ENCODE data around the gene IQSEC3. TPM values are rescaled to one million over a fixed set of nuclear protein-coding genes. Genes with fewer than 3 reads are reported as not detected.
"Not testable (repeated sequence)": the region's sequence is repeated elsewhere in the genome, so short reads cannot be mapped to it uniquely, and the experiment has no call there.

IQSEC3 gene
- 0.25 and 0.44 TPM in 2 replicates for total RNA-seq

GRCh38 chr12:66428-66781, at the start of gene IQSEC3:
Gene IQSEC3, plus strand, starts transcription at chr12:66767. Its CDS starts 116 bp downstream, at chr12:66883.
- intact Hi-C loops (cut with micrococcal nuclease); H3K27ac Mint-ChIP-seq; H3K4me3 Mint-ChIP-seq (ENCODE audit: low read depth); H3K9me3 Mint-ChIP-seq; DNase-seq (ENCODE audit: low spot score); H3K4me1 Mint-ChIP-seq (ENCODE audit: low read depth); H3K36me3 Mint-ChIP-seq (ENCODE audit: low read depth); H3K27me3 Mint-ChIP-seq (ENCODE audit: low read depth): not testable (repeated sequence)

GRCh38 chr12:17370-18340, 48.9 kb upstream of the IQSEC3 start:
- DNase-seq (ENCODE audit: low spot score); intact Hi-C loops (cut with micrococcal nuclease): not testable (repeated sequence)

GRCh38 chr12:18821-19567, 47.6 kb upstream of the IQSEC3 start:
- H3K4me3 Mint-ChIP-seq (ENCODE audit: low read depth); H3K9me3 Mint-ChIP-seq; H3K27me3 Mint-ChIP-seq (ENCODE audit: low read depth); DNase-seq (ENCODE audit: low spot score); H3K27ac Mint-ChIP-seq; intact Hi-C loops (cut with micrococcal nuclease): not testable (repeated sequence)
- peaks cover 22% of the 10 kb centered on the region for H3K36me3 Mint-ChIP-seq (ENCODE audit: low read depth)
- H3K4me1 Mint-ChIP-seq (ENCODE audit: low read depth): peaks cover 11% of the 10 kb centered on the region

More at GRCh38 chr12:17370-18340, 48.9 kb upstream of the IQSEC3 start:
- not testable (repeated sequence) for H3K4me3 Mint-ChIP-seq (ENCODE audit: low read depth); H3K27me3 Mint-ChIP-seq (ENCODE audit: low read depth); H3K27ac Mint-ChIP-seq; H3K9me3 Mint-ChIP-seq
- Mint-ChIP-seq H3K36me3 (ENCODE audit: low read depth) (peaks cover 21% of the 10 kb centered on the region), H3K4me1 (ENCODE audit: low read depth) (peaks cover 11% of the 10 kb centered on the region)

- H3K27me3 Mint-ChIP-seq (ENCODE audit: low read depth); H3K4me3 Mint-ChIP-seq (ENCODE audit: low read depth); H3K27ac Mint-ChIP-seq; DNase-seq (ENCODE audit: low spot score); intact Hi-C loops (cut with micrococcal nuclease); H3K9me3 Mint-ChIP-seq: not testable (repeated sequence)
- H3K36me3 Mint-ChIP-seq (ENCODE audit: low read depth): peaks cover 22% of the 10 kb centered on the region
- peaks cover 11% of the 10 kb centered on the region for H3K4me1 Mint-ChIP-seq (ENCODE audit: low read depth)
These were observed 46.7 kb upstream of the IQSEC3 start for GRCh38 chr12:19906-20305.

GRCh38 chr12:20757-21156, 45.8 kb upstream of the IQSEC3 start:
- no peaks in the 10 kb centered on the region for H3K9me3 Mint-ChIP-seq
- no peak overlapping the region for H3K4me3 Mint-ChIP-seq (ENCODE audit: low read depth)
- H3K4me1 Mint-ChIP-seq (ENCODE audit: low read depth): peaks cover 11% of the 10 kb centered on the region
- no peak for DNase-seq (ENCODE audit: low spot score)
- H3K27me3 Mint-ChIP-seq (ENCODE audit: low read depth): no peaks in the 10 kb centered on the region
- intact Hi-C loops (cut with micrococcal nuclease): no loop called here
- H3K36me3 Mint-ChIP-seq (ENCODE audit: low read depth): peaks cover 22% of the 10 kb centered on the region
- no peak overlapping the region for H3K27ac Mint-ChIP-seq

GRCh38 chr12:21301-22189, 45.0 kb upstream of the IQSEC3 start:
- peak overlapping the region; percentile 4 for H3K27ac Mint-ChIP-seq
- H3K27me3 Mint-ChIP-seq (ENCODE audit: low read depth): no peaks in the 10 kb centered on the region
- intact Hi-C loops (cut with micrococcal nuclease): no loop called here
- no peaks in the 10 kb centered on the region for H3K9me3 Mint-ChIP-seq
- H3K4me3 Mint-ChIP-seq (ENCODE audit: low read depth): no peak overlapping the region
- peaks cover 22% of the 10 kb centered on the region for H3K36me3 Mint-ChIP-seq (ENCODE audit: low read depth)
- no peak for DNase-seq (ENCODE audit: low spot score)
- H3K4me1 Mint-ChIP-seq (ENCODE audit: low read depth): peaks cover 11% of the 10 kb centered on the region

GRCh38 chr12:22190-22529, 44.4 kb upstream of the IQSEC3 start:
- H3K36me3 Mint-ChIP-seq (ENCODE audit: low read depth): peaks cover 22% of the 10 kb centered on the region
- peak overlapping the region; percentile 4 for H3K27ac Mint-ChIP-seq
- H3K27me3 Mint-ChIP-seq (ENCODE audit: low read depth): no peaks in the 10 kb centered on the region
- DNase-seq (ENCODE audit: low spot score): no peak
- intact Hi-C loops (cut with micrococcal nuclease): no loop called here
- H3K9me3 Mint-ChIP-seq: no peaks in the 10 kb centered on the region
- H3K4me3 Mint-ChIP-seq (ENCODE audit: low read depth): no peak overlapping the region
- H3K4me1 Mint-ChIP-seq (ENCODE audit: low read depth): peaks cover 11% of the 10 kb centered on the region

GRCh38 chr12:22530-23201, 43.9 kb upstream of the IQSEC3 start:
- Mint-ChIP-seq H3K4me1 (ENCODE audit: low read depth) (peaks cover 11% of the 10 kb centered on the region), H3K27me3 (ENCODE audit: low read depth) (no peaks in the 10 kb centered on the region), H3K9me3 (no peaks in the 10 kb centered on the region), H3K27ac (no peak overlapping the region), H3K4me3 (ENCODE audit: low read depth) (no peak overlapping the region), H3K36me3 (ENCODE audit: low read depth) (peaks cover 22% of the 10 kb centered on the region)
- intact Hi-C loops (cut with micrococcal nuclease): no loop called here
- DNase-seq (ENCODE audit: low spot score): no peak

- H3K9me3 Mint-ChIP-seq; H3K4me3 Mint-ChIP-seq (ENCODE audit: low read depth); intact Hi-C loops (cut with micrococcal nuclease); H3K27me3 Mint-ChIP-seq (ENCODE audit: low read depth); DNase-seq (ENCODE audit: low spot score); H3K27ac Mint-ChIP-seq; H3K36me3 Mint-ChIP-seq (ENCODE audit: low read depth); H3K4me1 Mint-ChIP-seq (ENCODE audit: low read depth): not testable (repeated sequence)
These were observed 38.7 kb upstream of the IQSEC3 start for GRCh38 chr12:27904-28303.

GRCh38 chr12:38775-39174, 27.8 kb upstream of the IQSEC3 start:
- H3K27me3 Mint-ChIP-seq (ENCODE audit: low read depth); H3K9me3 Mint-ChIP-seq; DNase-seq (ENCODE audit: low spot score); H3K4me1 Mint-ChIP-seq (ENCODE audit: low read depth); intact Hi-C loops (cut with micrococcal nuclease); H3K36me3 Mint-ChIP-seq (ENCODE audit: low read depth); H3K27ac Mint-ChIP-seq; H3K4me3 Mint-ChIP-seq (ENCODE audit: low read depth): not testable (repeated sequence)

- H3K27me3 Mint-ChIP-seq (ENCODE audit: low read depth); intact Hi-C loops (cut with micrococcal nuclease); H3K36me3 Mint-ChIP-seq (ENCODE audit: low read depth); DNase-seq (ENCODE audit: low spot score); H3K4me3 Mint-ChIP-seq (ENCODE audit: low read depth); H3K4me1 Mint-ChIP-seq (ENCODE audit: low read depth); H3K9me3 Mint-ChIP-seq; H3K27ac Mint-ChIP-seq: not testable (repeated sequence)
These were observed 26.9 kb upstream of the IQSEC3 start for GRCh38 chr12:39555-40265.

GRCh38 chr12:44352-44751, 22.2 kb upstream of the IQSEC3 start:
- DNase-seq (ENCODE audit: low spot score); intact Hi-C loops (cut with micrococcal nuclease); H3K27ac Mint-ChIP-seq; H3K9me3 Mint-ChIP-seq; H3K4me1 Mint-ChIP-seq (ENCODE audit: low read depth); H3K36me3 Mint-ChIP-seq (ENCODE audit: low read depth); H3K4me3 Mint-ChIP-seq (ENCODE audit: low read depth): not testable (repeated sequence)
- H3K27me3 Mint-ChIP-seq (ENCODE audit: low read depth): peaks cover 17% of the 10 kb centered on the region

Measured in activated T-helper 2 cell treated with anti-CD3 and anti-CD28 coated beads, Interferon-gamma antibody, Interleukin-2, Interleukin-4, amounts not matched to agents 10 μg/mL and 5 μg/mL and 100 μg/mL, durations not matched to agents 14 hours and 24 hours and 36 hours (primary cell).